NCI-H460 (cell line): ENCODE measurements around the gene DCST1. TPM values are rescaled to one million over a fixed set of nuclear protein-coding genes. Genes with fewer than 3 reads are reported as not detected.

ENCODE experiments used
- DNase-seq: peaks from one replicate; pipeline ENCODE4 v3.0.0-alpha.2; 2016; ENCODE audit warnings: low read depth; ENCODE audit errors: extremely low read depth
- total RNA-seq: library from RNA; depleted of rRNA; stranded (reverse); fragments of >200 nt; shearing (Covaris generic); gene quantifications from 2 replicates; pipeline ENCODE4 v1.2.3, GENCODE V29; 2014

Gene DCST1
- total RNA-seq, 1 experiment from 2014 or later = not detected

DNA sequence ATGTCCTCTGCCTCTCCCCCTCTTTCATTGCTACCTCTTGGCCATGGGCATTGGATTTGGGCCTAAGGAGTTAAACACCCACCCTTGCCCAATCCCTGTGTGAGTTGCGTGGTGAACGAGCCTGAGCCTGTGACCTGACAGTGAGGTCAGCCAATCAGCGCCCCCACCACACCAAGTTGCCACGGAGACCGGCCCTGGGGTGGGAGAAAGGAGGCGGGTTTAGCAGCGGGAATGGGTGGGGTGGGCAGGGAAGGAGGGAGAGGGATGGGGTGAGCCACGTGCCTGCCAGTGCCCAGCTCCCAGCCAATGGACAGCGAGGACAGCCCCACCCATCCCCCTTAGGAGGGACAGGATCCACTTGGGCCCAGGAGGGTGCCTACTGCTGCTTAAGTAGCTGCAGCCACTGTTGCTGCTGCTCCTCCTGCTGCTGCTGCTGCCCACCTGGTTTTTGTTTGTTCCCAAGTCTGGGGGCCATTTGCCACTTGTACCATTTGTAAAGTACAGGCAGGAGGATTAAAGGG, 21.5 kb upstream of the DCST1 start:
- DNase-seq = peak; percentile 59

DNA sequence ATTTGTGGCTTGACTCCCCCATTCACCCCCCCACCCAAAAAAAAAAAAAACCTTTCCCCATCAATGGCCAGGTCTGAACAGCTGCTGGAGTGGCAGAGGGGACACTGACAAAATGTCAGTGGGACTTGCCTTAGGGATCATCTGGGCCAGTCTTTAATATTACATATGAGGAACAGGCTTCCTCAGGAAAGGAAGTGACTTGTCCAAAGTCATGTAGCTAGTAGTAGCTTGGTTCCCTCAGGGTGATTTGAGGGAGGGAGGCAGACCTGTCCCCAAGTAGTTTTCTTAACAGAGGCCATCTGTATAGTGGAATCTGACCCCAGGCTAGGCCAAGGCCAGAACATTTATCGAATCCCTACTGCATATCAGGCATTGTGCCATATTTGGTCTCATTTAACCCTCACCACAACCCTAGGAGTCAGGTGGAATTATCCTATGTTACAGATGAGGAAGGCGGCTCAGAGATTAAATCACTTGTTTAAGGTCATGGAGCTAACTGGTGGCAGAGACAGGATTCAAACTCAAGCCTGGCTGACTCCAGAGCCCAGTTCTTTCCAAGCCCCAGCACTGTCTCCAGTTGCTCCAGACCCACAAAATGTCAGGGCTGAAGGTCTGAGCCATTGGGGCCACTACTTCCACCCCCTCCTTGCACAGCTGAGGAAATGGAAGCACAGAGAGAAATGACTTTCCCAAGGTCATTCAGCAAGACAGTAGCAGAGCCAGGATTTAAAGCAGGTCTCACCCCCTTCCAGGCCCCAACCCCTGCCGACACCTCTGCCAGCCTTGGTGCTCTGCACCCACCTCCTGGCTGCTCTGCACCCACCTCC, 20.6 kb upstream of the DCST1 start:
- no peak for DNase-seq

DNA sequence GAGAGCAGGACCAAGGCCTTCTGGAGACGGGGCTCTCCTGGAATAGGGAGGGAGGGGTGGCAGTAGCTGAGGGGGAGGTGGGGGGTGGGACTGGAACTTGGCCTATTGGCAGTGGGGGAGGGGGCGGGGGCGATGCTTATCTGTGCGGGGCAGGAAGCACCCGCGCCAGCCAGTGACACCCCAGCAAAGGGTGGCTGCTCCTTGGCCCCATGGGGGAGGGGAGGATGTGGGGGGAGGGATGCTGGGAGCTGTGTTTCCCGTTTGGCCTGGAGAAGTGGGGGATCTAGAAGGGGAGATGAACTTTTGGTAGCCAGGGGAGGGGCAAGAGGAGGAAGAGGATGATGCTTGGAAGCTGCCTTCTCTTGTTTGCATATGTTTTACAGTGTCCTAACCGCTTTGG, 20.0 kb upstream of the DCST1 start:
- no peak for DNase-seq

DNA sequence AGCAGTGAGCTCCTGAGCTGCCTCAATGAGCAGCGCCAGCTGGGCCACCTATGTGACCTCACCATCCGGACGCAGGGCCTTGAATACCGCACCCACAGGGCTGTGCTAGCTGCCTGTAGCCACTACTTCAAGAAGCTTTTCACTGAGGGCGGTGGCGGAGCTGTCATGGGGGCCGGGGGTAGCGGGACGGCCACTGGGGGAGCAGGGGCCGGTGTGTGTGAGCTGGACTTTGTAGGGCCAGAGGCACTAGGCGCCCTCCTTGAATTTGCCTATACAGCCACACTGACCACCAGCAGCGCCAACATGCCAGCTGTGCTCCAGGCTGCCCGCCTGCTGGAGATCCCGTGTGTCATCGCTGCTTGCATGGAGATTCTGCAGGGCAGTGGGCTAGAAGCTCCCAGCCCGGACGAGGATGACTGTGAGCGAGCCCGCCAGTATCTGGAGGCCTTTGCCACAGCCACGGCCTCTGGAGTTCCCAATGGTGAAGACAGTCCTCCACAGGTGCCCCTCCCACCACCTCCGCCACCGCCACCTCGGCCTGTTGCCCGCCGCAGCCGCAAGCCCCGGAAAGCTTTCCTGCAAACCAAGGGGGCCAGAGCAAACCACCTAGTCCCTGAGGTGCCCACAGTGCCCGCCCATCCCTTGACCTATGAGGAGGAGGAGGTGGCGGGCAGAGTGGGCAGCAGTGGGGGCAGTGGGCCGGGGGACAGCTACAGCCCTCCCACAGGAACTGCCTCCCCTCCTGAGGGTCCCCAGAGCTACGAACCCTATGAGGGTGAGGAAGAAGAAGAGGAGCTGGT, 18.7 kb upstream of the DCST1 start:
- DNase-seq = no peak

DNA sequence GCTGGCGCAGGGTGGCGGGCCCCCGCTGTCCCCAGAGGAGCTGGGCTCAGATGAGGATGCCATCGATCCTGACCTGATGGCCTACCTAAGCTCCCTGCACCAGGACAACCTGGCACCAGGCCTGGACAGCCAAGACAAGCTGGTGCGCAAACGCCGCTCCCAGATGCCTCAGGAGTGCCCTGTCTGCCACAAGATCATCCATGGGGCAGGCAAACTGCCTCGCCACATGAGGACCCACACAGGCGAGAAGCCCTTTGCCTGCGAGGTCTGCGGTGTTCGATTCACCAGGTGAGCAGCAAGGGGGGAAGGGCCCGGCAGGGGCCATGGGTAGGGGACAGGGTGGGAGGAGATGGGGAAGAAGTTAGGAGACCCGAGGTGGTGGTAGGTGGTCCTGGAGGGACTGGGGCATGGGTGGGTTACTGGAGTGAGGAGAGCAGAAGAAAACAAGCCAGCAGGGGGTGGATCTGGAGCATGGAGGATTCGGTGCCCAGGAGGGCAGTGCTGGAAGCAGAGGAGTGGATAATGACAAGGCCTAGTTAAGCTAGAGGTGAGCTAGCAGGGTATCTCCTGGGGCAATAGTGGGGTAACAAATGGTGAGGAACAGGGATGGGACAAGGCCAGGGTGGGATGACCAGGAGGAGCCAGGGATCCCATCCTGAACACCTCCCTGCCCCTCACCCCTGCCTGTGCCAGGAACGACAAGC, 17.9 kb upstream of the DCST1 start:
- DNase-seq = no peak

DNA sequence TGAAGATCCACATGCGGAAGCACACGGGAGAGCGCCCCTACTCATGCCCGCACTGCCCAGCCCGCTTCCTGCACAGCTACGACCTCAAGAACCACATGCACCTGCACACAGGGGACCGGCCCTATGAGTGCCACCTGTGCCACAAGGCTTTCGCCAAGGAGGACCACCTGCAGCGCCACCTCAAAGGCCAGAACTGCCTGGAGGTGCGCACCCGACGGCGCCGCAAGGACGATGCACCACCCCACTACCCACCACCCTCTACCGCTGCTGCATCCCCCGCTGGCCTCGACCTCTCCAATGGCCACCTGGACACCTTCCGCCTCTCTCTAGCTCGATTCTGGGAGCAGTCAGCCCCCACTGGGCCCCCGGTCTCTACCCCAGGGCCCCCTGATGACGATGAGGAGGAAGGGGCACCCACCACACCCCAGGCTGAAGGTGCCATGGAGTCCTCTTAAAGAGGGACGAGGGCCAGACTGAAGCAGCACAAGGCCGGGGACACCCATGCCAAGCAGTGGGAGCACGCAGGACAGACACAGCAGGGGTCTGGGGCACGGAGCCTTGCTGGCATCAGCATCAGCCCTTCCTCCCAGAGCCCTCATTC, 17.3 kb upstream of the DCST1 start:
- no peak for DNase-seq

DNA sequence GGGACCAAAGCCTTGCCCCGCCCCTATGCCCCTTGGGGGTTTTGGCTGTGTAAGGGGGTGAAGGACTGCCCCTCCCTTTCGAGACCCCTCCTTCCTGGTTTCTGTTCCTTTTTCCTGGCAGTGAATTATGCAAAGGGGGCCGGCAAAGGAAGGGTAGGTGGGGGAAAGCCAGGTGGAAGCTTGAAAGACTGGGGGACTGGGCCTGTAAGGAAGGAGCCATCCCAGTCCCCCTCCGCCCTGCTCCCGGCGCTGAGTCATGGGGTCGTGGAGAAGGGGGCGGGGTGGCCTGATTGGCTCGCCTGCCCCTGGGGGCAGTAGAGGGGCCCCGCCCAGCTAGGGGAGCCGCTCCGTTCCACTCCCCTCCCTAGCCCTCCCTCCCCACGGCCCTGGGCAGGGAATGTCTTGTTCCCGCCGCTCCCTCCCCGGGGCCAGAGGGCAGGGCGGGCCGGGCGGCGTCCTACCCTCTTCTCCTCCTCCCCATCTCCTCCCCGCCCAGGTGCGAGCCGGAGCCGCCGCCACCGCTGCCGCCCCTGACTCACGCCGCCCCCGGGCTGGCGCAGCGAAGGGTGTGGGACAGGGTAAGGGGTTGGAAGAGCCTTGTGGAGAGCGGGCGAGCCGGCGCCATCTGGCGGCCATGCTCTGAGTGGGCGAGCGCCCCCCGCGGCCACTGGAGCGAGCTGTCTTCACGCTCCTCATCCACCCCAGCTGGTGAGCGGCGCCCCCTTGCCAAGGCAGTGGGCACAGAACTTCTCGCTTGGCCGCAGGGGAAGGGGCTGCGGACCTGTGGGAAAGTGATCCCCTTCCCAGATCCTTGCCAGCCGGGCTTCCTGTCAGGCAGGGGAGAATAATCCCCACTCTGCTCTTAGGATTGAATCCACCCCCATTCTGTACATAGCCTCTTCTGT, 16.3 kb upstream of the DCST1 start:
- DNase-seq = peak; percentile 97

DNA sequence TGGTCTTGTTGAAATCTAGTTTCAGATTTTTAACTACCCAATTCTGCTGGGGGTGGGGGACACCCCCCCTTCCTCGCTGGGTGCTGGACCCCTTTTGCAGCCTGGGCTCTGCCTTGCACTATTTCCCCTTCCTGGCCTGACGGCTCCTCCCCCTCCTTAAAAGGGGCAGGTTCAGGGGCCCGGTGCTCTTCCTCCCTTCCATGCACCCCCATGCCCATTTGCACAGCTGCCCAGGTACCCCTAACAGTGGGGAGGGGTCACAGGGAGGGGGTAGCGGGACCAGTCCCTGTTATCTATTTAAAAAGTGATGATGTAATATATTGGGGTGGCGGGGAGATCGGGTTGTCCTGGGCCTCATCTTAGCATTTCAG, 15.7 kb upstream of the DCST1 start:
- no peak for DNase-seq

DNA sequence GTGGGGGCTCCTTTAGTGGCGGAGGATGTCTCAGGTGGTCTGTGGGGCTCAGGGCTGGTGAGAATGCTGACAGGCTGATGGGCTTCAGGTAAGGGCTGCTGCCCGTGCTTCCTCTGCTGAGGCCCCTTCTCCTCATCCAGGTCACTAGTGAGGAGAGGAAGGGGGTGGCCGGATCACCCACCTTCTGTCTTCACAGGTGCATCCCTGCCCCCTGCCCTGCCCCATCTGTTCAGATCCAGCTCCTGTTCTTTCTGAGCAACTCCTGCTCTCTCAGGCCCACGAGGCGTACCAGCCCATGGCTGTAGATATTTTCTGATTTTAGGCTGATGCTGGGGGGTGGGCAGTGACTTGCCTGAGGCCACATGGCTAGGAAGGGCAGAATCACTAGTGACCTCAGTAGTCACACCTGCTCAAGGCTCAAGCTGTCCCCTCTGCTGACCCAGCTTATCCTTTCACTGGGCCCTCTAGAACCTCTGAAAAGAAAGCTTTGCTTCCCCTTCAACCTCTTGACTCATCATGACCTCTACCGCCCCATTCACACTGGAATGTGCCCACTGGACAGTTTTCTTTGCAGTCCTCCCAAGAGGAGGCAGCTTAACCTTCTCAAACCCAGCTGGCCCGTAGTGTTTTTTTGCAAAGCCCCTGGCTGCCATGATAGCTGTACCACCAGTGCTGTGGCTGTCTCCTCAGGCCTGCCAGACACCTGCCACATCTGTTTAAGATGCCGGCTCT, 14.8 kb upstream of the DCST1 start:
- no peak for DNase-seq

DNA sequence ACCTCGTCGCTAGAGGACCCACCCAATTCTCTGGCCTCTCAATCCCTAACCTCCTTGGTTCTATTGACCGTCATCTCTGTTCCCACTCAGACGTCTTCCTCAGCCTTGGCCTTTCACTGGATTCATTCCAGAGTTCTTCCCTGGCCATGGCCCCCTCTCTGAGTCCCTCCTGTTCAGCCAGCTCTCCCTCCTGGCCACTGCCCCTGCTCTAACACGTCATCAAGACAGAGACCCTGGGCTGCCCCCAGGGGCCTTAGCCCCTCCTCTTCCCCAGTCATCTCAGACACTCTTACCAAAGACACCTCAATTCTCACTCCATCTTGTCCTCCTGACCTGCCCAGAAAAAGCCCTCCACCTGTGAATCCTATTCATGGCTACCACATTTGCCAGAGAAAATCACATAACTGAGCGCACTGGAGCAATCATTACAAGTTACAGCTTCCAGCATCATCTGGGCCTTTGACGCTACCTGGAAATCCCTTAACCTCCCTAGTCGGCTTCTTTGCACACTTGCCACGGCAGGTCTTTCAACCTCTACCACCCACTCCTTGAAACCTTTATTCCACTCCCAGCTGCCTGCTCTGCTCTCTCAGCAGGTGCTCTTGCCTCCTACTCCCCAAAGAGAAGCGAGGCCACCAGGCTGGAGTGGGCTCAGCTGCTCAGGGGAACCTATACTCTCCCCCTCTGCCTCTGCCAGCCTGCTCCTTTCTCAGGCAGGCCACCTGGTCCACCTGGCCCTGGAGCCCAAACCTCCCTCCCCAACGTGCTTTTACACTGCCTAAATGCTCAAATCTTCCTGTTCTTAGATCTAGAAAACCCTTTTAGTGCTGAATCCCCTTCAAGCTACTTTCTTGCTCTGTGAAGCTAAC, 14.0 kb upstream of the DCST1 start:
- no peak for DNase-seq

DNA sequence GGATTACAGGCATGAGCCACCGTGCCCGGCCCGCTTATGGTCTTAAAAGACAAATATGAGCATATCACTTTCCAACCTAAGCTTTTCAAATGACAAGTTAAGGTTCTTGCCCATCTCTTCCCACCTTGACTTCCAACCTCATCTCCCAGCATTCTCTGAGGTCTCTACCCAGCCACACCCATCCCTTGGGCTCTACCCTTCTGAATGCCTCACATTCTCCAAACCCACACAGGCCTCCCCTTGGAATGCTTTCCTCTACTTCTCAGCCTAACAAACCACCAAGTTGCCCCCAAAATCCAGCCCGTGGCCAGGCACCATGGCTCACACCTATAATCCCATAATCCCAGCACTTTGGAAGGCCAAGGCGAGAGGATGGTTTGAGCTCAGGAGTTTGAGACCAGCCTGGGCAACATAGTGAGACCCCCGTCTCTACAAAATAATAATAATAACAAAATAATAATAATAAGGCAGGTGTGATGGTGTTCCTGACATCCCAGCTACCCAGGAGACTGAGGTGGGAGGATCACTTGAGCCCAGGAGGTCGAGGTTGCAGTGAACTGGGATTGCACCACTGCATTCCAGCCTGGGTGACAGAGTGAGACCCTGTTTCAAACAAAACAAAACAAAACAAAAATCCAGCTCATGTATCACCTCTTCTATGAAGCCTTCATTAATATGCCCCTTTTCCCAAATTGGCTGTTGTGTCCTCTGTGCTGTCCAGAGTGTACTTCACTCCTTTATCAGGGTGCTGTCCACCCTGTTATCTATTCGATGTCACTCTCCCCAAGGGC, 11.3 kb upstream of the DCST1 start:
- DNase-seq = no peak

DNA sequence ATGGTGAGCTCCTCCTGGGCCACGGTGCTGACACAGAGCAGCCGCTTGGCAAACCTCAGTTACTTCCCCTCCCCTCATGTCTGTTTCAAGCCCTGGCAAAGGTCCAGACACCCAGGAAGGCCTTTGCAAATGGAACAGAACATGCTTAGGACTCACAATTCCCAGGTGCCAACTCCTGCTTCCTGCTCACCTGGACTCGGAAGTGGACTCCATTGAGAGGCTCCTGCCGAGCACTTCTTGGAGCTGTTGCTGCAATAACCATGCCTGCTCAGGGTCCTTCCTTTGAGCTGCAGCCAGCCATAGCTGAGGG, 10.7 kb upstream of the DCST1 start:
- DNase-seq = no peak

DNA sequence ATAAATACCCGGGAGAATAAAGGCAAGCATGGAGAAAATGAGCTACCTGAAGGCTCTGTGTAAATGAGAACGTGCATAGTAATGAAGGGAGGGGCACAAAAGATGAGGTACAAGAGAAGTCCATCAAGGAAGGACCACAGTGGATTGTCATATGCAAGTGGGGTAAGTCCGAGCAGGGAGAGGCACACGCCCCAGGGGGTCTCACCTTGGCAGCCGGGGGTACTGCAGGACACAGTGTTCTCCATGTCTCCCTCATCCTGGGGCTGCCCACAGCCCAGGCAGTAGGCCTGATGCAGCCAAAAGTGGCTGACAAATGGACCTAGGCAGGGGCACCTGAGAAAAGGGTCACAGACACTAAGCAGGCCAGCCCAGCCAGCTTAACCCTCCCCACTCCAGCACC, 10.0 kb upstream of the DCST1 start:
- DNase-seq = no peak

DNA sequence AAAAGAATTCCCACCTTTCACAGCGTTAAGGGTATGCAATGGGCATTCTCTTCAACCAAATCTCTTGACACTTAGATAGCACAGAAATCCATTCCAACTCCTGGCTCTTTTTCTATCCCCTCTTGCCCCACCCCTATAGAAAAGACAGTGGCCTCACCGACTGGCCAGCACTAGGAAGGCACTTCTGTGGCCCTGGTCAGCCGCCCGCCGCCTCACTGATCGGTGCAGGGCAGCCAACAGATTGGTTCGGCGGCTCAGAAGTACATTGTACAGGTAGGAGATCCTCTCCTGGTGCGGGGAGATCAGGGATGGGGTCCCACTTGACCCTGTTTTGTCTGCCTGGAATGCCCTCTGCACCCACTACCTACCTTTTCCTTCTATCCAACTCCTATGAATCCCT, 9.3 kb upstream of the DCST1 start:
- no peak for DNase-seq

DNA sequence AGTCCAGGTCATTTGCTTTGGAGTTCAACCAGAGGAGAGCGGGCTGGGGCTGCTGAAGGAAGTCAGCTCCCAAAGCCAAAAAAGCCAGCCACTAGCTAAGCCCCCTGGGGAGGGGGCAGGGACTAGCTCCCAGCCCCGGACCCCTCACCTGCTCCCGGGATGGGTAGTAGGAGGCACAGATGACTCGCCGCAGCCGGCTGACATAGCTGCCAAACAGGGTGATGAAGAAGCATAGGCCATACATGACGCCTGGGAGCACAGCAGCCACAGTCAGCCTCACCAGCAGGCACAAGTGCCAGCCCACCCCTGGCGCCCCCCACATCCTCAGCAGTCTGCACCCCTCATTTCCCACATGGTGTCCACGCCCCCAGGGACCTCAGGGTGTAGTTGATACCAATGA, 7.5 kb upstream of the DCST1 start:
- DNase-seq = no peak

DNA sequence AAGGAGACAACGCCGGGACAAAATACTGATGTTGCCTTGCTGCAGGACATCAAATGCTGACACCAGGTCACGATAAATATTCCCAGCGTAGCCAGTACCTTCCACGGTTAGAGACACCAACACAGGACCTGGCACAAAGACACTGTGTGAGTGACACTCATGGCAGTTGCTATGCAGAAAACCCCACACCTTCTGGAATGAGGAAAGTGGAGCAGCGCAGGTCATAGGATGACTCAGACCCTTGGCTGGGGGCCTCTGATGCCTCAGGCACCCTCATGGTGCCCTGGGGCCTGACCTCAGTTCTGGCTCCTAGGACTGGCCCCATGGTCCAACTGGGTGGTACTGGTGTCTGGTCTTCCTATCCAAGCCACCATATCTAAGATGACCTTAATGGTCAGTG, 7.0 kb upstream of the DCST1 start:
- no peak for DNase-seq

DNA sequence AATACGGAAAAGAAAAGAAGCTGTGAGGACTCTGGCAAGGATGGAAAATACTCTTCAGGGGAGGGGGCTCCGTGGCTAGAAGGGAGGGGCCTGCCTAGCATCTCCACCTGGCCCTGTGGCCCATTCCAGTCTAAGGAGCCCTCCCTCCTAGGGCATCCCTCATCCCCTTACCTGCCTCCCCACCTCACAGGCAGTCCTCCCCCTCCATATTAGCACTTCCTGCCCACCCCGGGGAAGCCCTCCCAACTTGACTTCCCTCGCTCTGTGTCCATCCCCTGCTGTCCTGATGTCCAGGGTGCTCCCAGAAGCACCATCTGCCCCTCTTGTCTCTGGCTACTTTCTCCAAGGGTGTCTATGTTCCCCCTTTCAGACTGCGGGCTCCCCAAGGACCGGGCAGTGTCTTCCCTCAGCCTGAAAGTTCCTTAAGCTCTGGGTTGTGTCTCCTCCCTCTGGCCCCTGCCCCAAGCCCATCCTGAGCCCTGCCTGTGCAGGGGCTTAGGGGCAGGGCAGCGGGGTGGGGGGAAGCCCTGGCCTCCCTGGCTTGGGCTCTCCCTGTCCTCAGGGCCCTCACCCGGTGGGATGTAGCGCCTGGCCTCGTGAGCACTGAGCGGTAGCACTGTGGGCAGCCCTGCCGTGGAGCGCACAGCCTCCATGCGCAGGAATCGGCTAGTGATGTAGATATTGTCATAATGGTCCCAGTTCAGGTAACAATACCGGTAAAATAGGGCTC, 3.9 kb upstream of the DCST1 start:
- no peak for DNase-seq
